ENCODE measurements around the gene MLPH. TPM values are rescaled to one million over a fixed set of nuclear protein-coding genes. Genes with fewer than 3 reads are reported as not detected.

MLPH gene
- total RNA-seq, 1 donor from 2014 or later = 15.7 TPM

DNA sequence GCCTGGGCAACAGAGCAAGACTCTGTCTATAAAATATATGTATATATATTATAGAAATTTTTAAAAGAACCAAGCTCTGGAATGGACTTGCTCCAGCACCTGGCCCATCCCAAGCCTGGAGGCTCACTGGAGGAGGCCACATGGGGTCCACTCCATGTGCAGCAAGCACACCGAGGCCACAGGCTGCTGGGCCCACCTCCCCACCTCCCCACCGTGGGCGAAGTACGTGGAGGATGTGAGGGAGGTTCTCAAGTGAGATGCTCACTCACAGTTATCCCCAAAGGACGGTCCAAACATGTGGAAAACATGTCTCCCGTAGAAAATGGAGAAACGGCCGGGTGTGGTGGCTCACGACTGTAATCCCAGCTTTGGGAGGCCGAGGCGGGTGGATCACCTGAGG, 117.3 kb downstream of the MLPH start:
- DNase-seq (ENCODE audit: low spot score) = no peak
- intact Hi-C loops (cut with DNase I) = loop anchor here (5.0 kb wide), 2 partner anchors 68 to 138 kb away; no protein-coding TSS in a partner anchor

Small RNAs within 50 kb of the gene (microRNA-seq; reads per million reads assigned to microRNA genes)
- not detected for gene MIR6811

Other genes with a start within 250 kb of the MLPH start
- 89.5 TPM for gene COL6A3, start 73.1 kb upstream of the MLPH start, total RNA-seq
- not detected for gene PRLH, start 79.3 kb downstream of the MLPH start, total RNA-seq
- gene RAB17, start 103.5 kb downstream of the MLPH start, total RNA-seq = 3.5 TPM
- 157 TPM for gene LRRFIP1, start 140.3 kb downstream of the MLPH start, total RNA-seq

Data from cardiac septum (tissue), 1 donor.